Retina (tissue), 1 donor: ENCODE data around the gene EIF1AX.

Experiments used
- DNase-seq: peaks from one replicate; pipeline ENCODE4 v3.0.0-alpha.2; 2016

EIF1AX gene

GRCh38 chrX:20124964-20125363, 16.7 kb downstream of the EIF1AX start:
- no peak for DNase-seq

GRCh38 chrX:20118065-20118824, 23.4 kb downstream of the EIF1AX start:
- peak; percentile 7 for DNase-seq

- DNase-seq: peak; percentile 66
Measured at GRCh38 chrX:20116577-20117240, 24.9 kb downstream of the EIF1AX start, which contains the start of gene MAP7D2. TSS of gene MAP7D2 (minus strand) at chrX:20116907. CDS start at chrX:20116879, 28 bp downstream.

GRCh38 chrX:20116087-20116576, 25.5 kb downstream of the EIF1AX start:
- DNase-seq: peak; percentile 57

GRCh38 chrX:20112022-20112774, 29.4 kb downstream of the EIF1AX start:
- no peak for DNase-seq

GRCh38 chrX:20111271-20111670, 30.4 kb downstream of the EIF1AX start:
- no peak for DNase-seq

- no peak for DNase-seq
Measured at GRCh38 chrX:20101934-20102581, 39.6 kb downstream of the EIF1AX start.

GRCh38 chrX:20091499-20091898, 50.1 kb downstream of the EIF1AX start:
- no peak for DNase-seq

- DNase-seq: no peak
Measured at GRCh38 chrX:20089845-20090244, 51.8 kb downstream of the EIF1AX start.

GRCh38 chrX:20080277-20080676, 61.4 kb downstream of the EIF1AX start:
- no peak for DNase-seq
